ENCODE data around the gene IL4R. TPM values are rescaled to one million over a fixed set of nuclear protein-coding genes. Genes with fewer than 3 reads are reported as not detected.

IL4R gene
- total RNA-seq, 1 experiment from 2014 or later, result 32.6 TPM

DNA sequence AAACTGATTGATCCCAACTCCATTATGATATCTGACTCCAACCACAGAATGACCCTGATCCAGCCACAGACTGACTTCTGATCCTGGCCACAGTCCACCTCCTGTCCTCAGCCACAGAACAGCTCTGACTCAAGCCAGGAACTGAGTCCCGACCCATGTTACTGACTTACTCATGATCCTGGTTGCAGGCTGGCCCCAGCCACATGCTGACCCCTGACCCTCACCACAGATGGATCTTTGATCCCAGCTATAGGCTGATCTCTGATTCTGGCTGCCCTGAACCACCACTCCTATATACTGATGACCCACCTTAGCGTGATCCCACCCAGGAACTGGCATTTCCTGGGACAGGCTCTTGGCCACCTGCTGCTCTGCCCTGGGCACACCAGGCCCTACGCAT is 56.0 kb downstream of the IL4R start:
- ChIA-PET CTCF (interaction anchor here (0.9 kb wide), 1 partner anchor 144 kb away, joined by 3 read pairs; no protein-coding TSS in a partner anchor), POLR2A (no interaction called here)
- Mint-ChIP-seq H3K4me1 (ENCODE audit: low read depth, unreplicated experiment) (peaks cover 6% of the 10 kb centered on the region), H3K4me3 (ENCODE audit: unreplicated experiment) (no peak overlapping the region), H3K27ac (ENCODE audit: unreplicated experiment) (no peak overlapping the region), H3K36me3 (ENCODE audit: insufficient read depth, unreplicated experiment) (peaks cover 3% of the 10 kb centered on the region), H3K27me3 (ENCODE audit: insufficient read depth, unreplicated experiment) (no peaks in the 10 kb centered on the region), H3K9me3 (ENCODE audit: unreplicated experiment) (peaks cover 9% of the 10 kb centered on the region)
- DNase-seq, result no peak
- no TSS peak for BruUV-seq (replicated peaks)
- Histone ChIP-seq H3K4me1 (peaks cover 17% of the 10 kb centered on the region), H3K4me3 (ENCODE audit: low read depth, low read length) (no peak overlapping the region), H3K36me3 (ENCODE audit: control insufficient read depth, insufficient read depth, low read length) (no peaks in the 10 kb centered on the region), H3K27me3 (replicated peaks; ENCODE audit: control insufficient read depth, insufficient read depth, low read length) (no peaks in the 10 kb centered on the region), H3K9me3 (no peaks in the 10 kb centered on the region)
- TF ChIP-seq, protein P1, sequence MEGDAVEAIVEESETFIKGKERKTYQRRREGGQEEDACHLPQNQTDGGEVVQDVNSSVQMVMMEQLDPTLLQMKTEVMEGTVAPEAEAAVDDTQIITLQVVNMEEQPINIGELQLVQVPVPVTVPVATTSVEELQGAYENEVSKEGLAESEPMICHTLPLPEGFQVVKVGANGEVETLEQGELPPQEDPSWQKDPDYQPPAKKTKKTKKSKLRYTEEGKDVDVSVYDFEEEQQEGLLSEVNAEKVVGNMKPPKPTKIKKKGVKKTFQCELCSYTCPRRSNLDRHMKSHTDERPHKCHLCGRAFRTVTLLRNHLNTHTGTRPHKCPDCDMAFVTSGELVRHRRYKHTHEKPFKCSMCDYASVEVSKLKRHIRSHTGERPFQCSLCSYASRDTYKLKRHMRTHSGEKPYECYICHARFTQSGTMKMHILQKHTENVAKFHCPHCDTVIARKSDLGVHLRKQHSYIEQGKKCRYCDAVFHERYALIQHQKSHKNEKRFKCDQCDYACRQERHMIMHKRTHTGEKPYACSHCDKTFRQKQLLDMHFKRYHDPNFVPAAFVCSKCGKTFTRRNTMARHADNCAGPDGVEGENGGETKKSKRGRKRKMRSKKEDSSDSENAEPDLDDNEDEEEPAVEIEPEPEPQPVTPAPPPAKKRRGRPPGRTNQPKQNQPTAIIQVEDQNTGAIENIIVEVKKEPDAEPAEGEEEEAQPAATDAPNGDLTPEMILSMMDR (IDR thresholded peaks at IDR 0.05; ENCODE audit: insufficient read depth in 1 of 2, low read depth in 1 of 2, low read length in 1 of 2, severe bottlenecking in 1 of 2, unreplicated experiment in 1 of 2), result no peak
- intact Hi-C loops (cut with micrococcal nuclease; ENCODE audit: unreplicated experiment), result loop anchor here (5.0 kb wide), 1 partner anchor 87 kb away; no protein-coding TSS in a partner anchor

DNA sequence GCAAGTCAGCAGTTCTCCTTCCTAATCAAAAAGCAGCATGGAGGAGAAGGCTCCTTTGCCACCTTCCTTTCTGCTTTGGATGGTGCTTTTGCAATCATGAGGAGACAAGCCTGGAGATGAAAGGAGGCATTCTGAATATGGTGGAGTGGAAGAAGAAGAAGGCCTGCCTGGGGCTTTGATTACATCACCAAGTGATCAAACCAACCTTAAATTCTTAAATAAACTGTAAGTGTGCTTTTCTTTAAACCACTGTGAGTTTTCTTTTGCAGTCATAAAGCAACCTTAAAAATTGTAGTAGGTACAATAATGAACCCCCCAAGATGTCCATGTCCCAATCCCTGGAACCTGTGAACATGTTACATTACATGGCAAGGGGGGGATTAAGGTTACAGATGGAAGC is 56.5 kb downstream of the IL4R start:
- ChIA-PET CTCF (no interaction called here), POLR2A (no interaction called here)
- H3K27me3 Mint-ChIP-seq (ENCODE audit: insufficient read depth, unreplicated experiment), result no peaks in the 10 kb centered on the region
- H3K4me1 Mint-ChIP-seq (ENCODE audit: low read depth, unreplicated experiment), result peaks cover under 1% of the 10 kb centered on the region
- no peak for DNase-seq
- peaks cover 9% of the 10 kb centered on the region for H3K9me3 Mint-ChIP-seq (ENCODE audit: unreplicated experiment)
- H3K36me3 Mint-ChIP-seq (ENCODE audit: insufficient read depth, unreplicated experiment), result no peaks in the 10 kb centered on the region
- no peaks in the 10 kb centered on the region for H3K27me3 ChIP-seq (replicated peaks; ENCODE audit: control insufficient read depth, insufficient read depth, low read length)
- no peak overlapping the region for H3K27ac Mint-ChIP-seq (ENCODE audit: unreplicated experiment)
- no peaks in the 10 kb centered on the region for H3K9me3 ChIP-seq
- no peak overlapping the region for H3K4me3 ChIP-seq (ENCODE audit: low read depth, low read length)
- H3K4me1 ChIP-seq, result peaks cover 12% of the 10 kb centered on the region
- TF ChIP-seq, protein P1 (IDR thresholded peaks at IDR 0.05; ENCODE audit: insufficient read depth in 1 of 2, low read depth in 1 of 2, low read length in 1 of 2, severe bottlenecking in 1 of 2, unreplicated experiment in 1 of 2), result no peak
- no TSS peak for BruUV-seq (replicated peaks)
- no peak overlapping the region for H3K4me3 Mint-ChIP-seq (ENCODE audit: unreplicated experiment)
- H3K36me3 ChIP-seq (ENCODE audit: control insufficient read depth, insufficient read depth, low read length), result no peaks in the 10 kb centered on the region
- intact Hi-C loops (cut with micrococcal nuclease; ENCODE audit: unreplicated experiment), result no loop called here

DNA sequence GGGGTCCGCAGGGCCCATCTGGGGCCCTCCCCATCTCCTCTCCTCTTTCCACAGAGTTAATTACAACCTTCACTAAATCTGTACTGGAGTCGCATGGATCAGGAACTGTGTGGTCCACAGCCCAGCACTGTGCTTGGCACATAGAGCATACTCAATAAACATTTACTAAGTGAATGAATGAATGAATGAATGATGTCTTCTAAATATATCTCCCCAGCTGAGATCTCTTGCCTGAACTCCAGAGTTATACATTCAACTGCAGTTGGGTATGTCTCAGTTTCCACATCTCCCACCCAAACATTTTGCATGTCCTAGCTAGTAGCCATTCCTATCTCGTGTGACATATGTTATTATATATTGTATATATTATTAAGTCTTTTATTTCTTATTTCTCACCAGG is 59.5 kb downstream of the IL4R start:
- H3K4me1 ChIP-seq, result no peaks in the 10 kb centered on the region
- Mint-ChIP-seq H3K27ac (ENCODE audit: unreplicated experiment) (no peak overlapping the region), H3K4me3 (ENCODE audit: unreplicated experiment) (no peak overlapping the region), H3K36me3 (ENCODE audit: insufficient read depth, unreplicated experiment) (no peaks in the 10 kb centered on the region), H3K4me1 (ENCODE audit: low read depth, unreplicated experiment) (no peaks in the 10 kb centered on the region), H3K27me3 (ENCODE audit: insufficient read depth, unreplicated experiment) (no peaks in the 10 kb centered on the region), H3K9me3 (ENCODE audit: unreplicated experiment) (peaks cover 9% of the 10 kb centered on the region)
- H3K4me3 ChIP-seq (ENCODE audit: low read depth, low read length), result no peak overlapping the region
- DNase-seq, result no peak
- no peaks in the 10 kb centered on the region for H3K9me3 ChIP-seq
- H3K27me3 ChIP-seq (replicated peaks; ENCODE audit: control insufficient read depth, insufficient read depth, low read length), result no peaks in the 10 kb centered on the region
- no TSS peak for BruUV-seq (replicated peaks)
- ChIA-PET POLR2A (no interaction called here), CTCF (no interaction called here)
- intact Hi-C loops (cut with micrococcal nuclease; ENCODE audit: unreplicated experiment), result no loop called here
- no peaks in the 10 kb centered on the region for H3K36me3 ChIP-seq (ENCODE audit: control insufficient read depth, insufficient read depth, low read length)
- TF ChIP-seq, protein P1 (IDR thresholded peaks at IDR 0.05; ENCODE audit: insufficient read depth in 1 of 2, low read depth in 1 of 2, low read length in 1 of 2, severe bottlenecking in 1 of 2, unreplicated experiment in 1 of 2), result no peak

Measured in Caco-2 (cell line).